ENCODE measurements around the gene ACSL3. TPM values are rescaled to one million over a fixed set of nuclear protein-coding genes. Genes with fewer than 3 reads are reported as not detected.

Gene ACSL3
- total RNA-seq, 1 experiment from 2014 or later: 98.5 TPM

DNA sequence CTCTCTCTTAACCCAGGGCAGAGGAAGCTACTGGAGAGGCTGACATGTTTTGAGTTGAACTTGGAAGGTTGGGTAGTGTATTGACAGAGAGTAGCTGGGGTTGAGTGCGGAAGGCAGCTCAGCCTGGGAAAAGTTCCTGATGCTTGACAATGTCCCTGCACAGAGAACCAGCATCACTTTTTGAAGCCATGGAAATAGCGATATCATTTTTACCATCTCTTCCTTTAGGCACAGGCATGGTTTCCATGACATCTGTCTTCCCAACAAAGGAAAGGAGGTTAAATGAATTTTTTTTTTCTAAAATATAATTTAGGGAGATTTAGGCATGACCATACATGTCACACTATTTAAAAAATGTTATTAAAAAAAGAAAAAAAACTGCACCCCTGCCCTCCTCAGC is 112.9 kb downstream of the ACSL3 start:
- no peak for DNase-seq
- Histone ChIP-seq H3K4me1 (ENCODE audit: low read length) (no peaks in the 10 kb centered on the region), H3K4me2 (ENCODE audit: low read depth, low read length, poor library complexity, severe bottlenecking) (no peak overlapping the region), H3K9me3 (ENCODE audit: low read length) (no peaks in the 10 kb centered on the region), H3K36me3 (ENCODE audit: insufficient read depth, low read length) (no peaks in the 10 kb centered on the region), H3K27me3 (ENCODE audit: low read length) (no peaks in the 10 kb centered on the region), H2AFZ (ENCODE audit: low read length) (no peak overlapping the region), H3K9me2 (replicated peaks; ENCODE audit: insufficient read depth, low read length) (no peaks in the 10 kb centered on the region), H3K4me3 (ENCODE audit: low read length) (no peak overlapping the region), H4K20me1 (ENCODE audit: insufficient read depth, low read depth, low read length) (no peaks in the 10 kb centered on the region), H3K79me2 (ENCODE audit: low read length) (no peaks in the 10 kb centered on the region), H3K9ac (ENCODE audit: low read length) (no peak overlapping the region), H3K27ac (ENCODE audit: low read length) (no peak overlapping the region)

DNA sequence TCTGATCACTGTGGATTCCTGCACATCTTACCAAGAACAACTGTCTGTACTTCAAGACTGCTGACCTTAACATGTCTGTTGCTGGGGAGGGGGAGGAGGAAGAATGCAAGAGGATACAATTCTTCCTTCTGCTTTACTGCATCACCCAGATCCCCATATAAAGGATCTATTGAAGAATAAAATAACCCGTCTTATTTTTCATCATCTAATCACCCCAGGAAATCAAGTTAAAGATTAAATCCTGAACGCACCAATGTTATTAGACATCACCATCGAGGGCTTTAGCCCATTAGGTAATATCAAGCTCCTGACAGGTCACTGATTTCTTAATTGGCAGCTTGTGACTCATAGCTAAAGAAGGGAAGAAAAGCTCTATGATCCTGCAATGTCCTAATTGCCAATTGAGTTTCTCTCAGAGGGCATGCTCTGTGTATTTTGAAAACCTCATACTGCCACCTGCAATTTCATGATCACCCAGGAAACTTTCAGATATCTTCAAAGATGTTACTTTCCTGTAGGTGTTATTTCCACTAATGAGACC is 115.8 kb downstream of the ACSL3 start:
- H3K79me2 ChIP-seq (ENCODE audit: low read length): no peaks in the 10 kb centered on the region
- H3K4me2 ChIP-seq (ENCODE audit: low read depth, low read length, poor library complexity, severe bottlenecking): no peak overlapping the region
- H3K9me2 ChIP-seq (replicated peaks; ENCODE audit: insufficient read depth, low read length): no peaks in the 10 kb centered on the region
- H3K4me3 ChIP-seq (ENCODE audit: low read length): no peak overlapping the region
- H3K9ac ChIP-seq (ENCODE audit: low read length): no peak overlapping the region
- H3K27me3 ChIP-seq (ENCODE audit: low read length): no peaks in the 10 kb centered on the region
- no peak overlapping the region for H2AFZ ChIP-seq (ENCODE audit: low read length)
- H4K20me1 ChIP-seq (ENCODE audit: insufficient read depth, low read depth, low read length): no peaks in the 10 kb centered on the region
- no peaks in the 10 kb centered on the region for H3K9me3 ChIP-seq (ENCODE audit: low read length)
- no peaks in the 10 kb centered on the region for H3K36me3 ChIP-seq (ENCODE audit: insufficient read depth, low read length)
- no peak overlapping the region for H3K27ac ChIP-seq (ENCODE audit: low read length)
- H3K4me1 ChIP-seq (ENCODE audit: low read length): no peaks in the 10 kb centered on the region
- DNase-seq: no peak

DNA sequence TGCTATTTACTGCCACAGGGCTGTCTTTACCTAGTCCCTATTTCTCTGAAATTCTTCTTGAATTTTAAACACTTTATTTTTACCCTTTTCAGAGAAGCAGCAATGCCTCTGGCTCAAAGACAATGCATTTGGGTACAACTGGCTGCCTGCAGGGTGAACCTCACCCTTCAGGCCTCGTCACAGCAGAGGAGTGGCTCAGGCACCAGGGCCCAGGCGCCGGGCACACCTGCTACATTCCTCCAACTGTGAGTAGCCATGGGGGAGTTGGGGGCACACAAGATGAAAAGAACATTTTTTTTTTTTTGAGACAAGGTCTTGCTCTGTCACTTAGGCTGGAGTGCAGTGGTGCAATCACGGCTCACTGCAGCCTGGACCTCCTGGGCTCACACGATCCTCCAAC is 116.3 kb downstream of the ACSL3 start:
- Histone ChIP-seq H3K4me2 (ENCODE audit: low read depth, low read length, poor library complexity, severe bottlenecking) (no peak overlapping the region), H3K36me3 (ENCODE audit: insufficient read depth, low read length) (no peaks in the 10 kb centered on the region), H4K20me1 (ENCODE audit: insufficient read depth, low read depth, low read length) (no peaks in the 10 kb centered on the region), H3K27ac (ENCODE audit: low read length) (no peak overlapping the region), H3K4me1 (ENCODE audit: low read length) (no peaks in the 10 kb centered on the region), H3K9me3 (ENCODE audit: low read length) (no peaks in the 10 kb centered on the region), H3K27me3 (ENCODE audit: low read length) (no peaks in the 10 kb centered on the region), H3K9ac (ENCODE audit: low read length) (no peak overlapping the region), H3K4me3 (ENCODE audit: low read length) (no peak overlapping the region), H3K9me2 (replicated peaks; ENCODE audit: insufficient read depth, low read length) (no peaks in the 10 kb centered on the region), H3K79me2 (ENCODE audit: low read length) (no peaks in the 10 kb centered on the region), H2AFZ (ENCODE audit: low read length) (no peak overlapping the region)
- DNase-seq: no peak

DNA sequence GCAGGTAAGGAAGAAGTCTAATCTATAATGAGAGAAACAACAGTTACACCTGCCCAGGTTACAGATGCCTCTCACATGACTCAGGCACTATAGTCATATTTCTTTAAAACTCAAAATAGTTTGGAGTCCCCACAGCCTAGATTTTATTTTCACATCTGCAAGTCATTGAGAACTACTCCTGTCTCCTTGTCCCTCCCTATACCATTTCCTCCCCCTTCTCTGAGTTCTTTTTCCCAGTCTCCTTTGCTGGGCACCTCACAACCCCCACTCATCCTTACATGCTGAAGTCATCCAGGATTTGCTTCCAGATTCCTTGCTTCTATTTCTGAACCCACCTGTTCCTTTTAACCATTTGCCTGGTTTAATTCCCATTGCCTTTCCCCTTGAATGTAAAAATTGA is 118.0 kb downstream of the ACSL3 start:
- Histone ChIP-seq H3K27me3 (ENCODE audit: low read length) (no peaks in the 10 kb centered on the region), H3K9me2 (replicated peaks; ENCODE audit: insufficient read depth, low read length) (no peaks in the 10 kb centered on the region), H4K20me1 (ENCODE audit: insufficient read depth, low read depth, low read length) (no peaks in the 10 kb centered on the region), H3K4me3 (ENCODE audit: low read length) (no peak overlapping the region), H3K9me3 (ENCODE audit: low read length) (no peaks in the 10 kb centered on the region), H3K9ac (ENCODE audit: low read length) (no peak overlapping the region), H3K27ac (ENCODE audit: low read length) (no peak overlapping the region), H3K4me2 (ENCODE audit: low read depth, low read length, poor library complexity, severe bottlenecking) (no peak overlapping the region), H3K36me3 (ENCODE audit: insufficient read depth, low read length) (no peaks in the 10 kb centered on the region), H2AFZ (ENCODE audit: low read length) (no peak overlapping the region), H3K4me1 (ENCODE audit: low read length) (no peaks in the 10 kb centered on the region), H3K79me2 (ENCODE audit: low read length) (no peaks in the 10 kb centered on the region)
- no peak for DNase-seq

DNA sequence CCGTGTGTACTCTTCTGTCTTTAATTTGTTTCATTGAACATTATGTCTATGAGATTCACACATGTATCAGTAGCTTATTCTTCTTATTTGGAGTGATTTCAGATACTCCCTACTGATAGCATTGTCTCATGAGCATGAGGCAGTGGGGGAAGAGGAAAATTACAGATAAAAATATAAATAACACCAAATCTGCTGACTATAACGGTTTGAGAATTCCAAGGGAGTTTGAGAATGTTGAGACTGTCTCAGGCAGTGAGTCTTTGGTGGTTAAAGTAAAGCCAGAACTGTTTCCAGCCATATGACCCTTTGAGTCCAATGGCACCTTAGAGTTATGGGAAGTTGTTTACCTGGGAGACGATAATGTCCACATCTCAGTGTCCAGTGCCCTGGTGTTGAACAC is 118.6 kb downstream of the ACSL3 start:
- no peaks in the 10 kb centered on the region for H3K9me3 ChIP-seq (ENCODE audit: low read length)
- DNase-seq: no peak

DNA sequence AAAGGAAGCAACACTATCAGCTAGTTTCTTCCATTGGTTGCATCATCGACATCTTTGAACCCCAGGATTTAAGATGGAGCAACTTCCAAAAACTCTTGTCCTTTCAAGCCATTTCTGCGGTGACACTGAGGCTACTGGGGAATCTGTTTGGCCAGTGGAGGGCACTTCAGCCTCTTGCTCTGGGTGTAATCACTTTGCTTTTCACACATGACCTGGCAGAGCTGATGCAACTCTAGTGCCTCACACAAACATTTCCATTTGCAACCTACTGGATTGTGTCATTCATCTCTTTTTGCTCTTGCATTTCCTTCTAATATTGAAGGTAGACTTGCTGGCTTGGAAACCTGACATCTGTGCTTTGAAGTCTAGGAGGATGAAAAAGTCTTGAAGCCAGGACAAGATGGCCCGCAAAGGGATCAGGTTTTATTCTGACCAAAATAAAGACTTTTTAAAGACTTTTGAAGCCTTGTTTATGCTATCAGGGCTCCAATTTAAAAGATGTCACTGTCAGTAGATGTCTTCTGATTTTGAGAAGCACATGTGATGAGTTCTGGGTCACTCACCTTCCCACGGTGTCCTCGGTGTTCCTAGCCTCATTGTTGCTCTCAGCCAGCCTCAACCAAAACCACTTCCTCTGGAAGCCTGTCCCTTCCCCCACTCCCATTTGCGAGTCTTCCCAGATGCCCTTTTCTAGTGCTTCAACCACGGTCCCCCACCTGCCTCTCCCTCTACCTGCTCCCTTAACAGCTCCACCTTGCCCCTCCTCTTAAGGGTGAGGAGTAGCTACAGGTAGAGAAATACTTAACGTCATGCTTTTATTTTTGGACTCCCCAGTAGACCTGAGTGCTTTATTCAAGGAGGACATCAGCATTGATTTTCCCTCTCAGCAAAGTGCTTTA is 121.4 kb downstream of the ACSL3 start:
- H3K79me2 ChIP-seq (ENCODE audit: low read length): no peaks in the 10 kb centered on the region
- no peak overlapping the region for H3K4me3 ChIP-seq (ENCODE audit: low read length)
- H3K27ac ChIP-seq (ENCODE audit: low read length): no peak overlapping the region
- no peak overlapping the region for H2AFZ ChIP-seq (ENCODE audit: low read length)
- H4K20me1 ChIP-seq (ENCODE audit: insufficient read depth, low read depth, low read length): no peaks in the 10 kb centered on the region
- peak; percentile 45 for DNase-seq
- H3K36me3 ChIP-seq (ENCODE audit: insufficient read depth, low read length): no peaks in the 10 kb centered on the region
- no peaks in the 10 kb centered on the region for H3K4me1 ChIP-seq (ENCODE audit: low read length)
- H3K27me3 ChIP-seq (ENCODE audit: low read length): no peaks in the 10 kb centered on the region
- H3K4me2 ChIP-seq (ENCODE audit: low read depth, low read length, poor library complexity, severe bottlenecking): no peak overlapping the region
- no peaks in the 10 kb centered on the region for H3K9me3 ChIP-seq (ENCODE audit: low read length)
- no peaks in the 10 kb centered on the region for H3K9me2 ChIP-seq (replicated peaks; ENCODE audit: insufficient read depth, low read length)
- H3K9ac ChIP-seq (ENCODE audit: low read length): no peak overlapping the region

More for the DNA sequence above, 118.6 kb downstream of the ACSL3 start:
- Histone ChIP-seq H3K79me2 (ENCODE audit: low read length) (no peaks in the 10 kb centered on the region), H3K27me3 (ENCODE audit: low read length) (no peaks in the 10 kb centered on the region), H4K20me1 (ENCODE audit: insufficient read depth, low read depth, low read length) (no peaks in the 10 kb centered on the region), H3K4me2 (ENCODE audit: low read depth, low read length, poor library complexity, severe bottlenecking) (no peak overlapping the region), H2AFZ (ENCODE audit: low read length) (no peak overlapping the region), H3K9ac (ENCODE audit: low read length) (no peak overlapping the region), H3K36me3 (ENCODE audit: insufficient read depth, low read length) (no peaks in the 10 kb centered on the region), H3K27ac (ENCODE audit: low read length) (no peak overlapping the region), H3K9me2 (replicated peaks; ENCODE audit: insufficient read depth, low read length) (no peaks in the 10 kb centered on the region), H3K4me3 (ENCODE audit: low read length) (no peak overlapping the region), H3K4me1 (ENCODE audit: low read length) (no peaks in the 10 kb centered on the region)

DNA sequence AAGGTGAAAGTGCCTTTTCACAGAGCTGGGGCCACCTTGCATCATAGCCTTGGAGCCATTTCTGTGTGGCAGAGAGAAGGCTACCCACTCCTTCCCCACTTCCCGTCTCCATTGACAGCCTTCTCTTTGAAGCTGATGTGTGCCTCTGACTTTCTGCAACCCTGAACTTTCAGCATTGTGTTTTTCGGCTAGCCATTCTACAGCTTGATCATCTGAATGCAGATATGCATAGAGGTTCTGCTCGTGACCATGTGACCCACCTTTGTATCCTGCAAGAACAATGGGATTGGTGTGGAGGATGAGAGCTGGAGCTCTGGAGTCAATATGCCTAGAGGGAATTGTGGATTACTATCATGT is 122.1 kb downstream of the ACSL3 start:
- H3K9me2 ChIP-seq (replicated peaks; ENCODE audit: insufficient read depth, low read length): no peaks in the 10 kb centered on the region
- no peak overlapping the region for H3K9ac ChIP-seq (ENCODE audit: low read length)
- no peak overlapping the region for H3K4me3 ChIP-seq (ENCODE audit: low read length)
- no peak overlapping the region for H2AFZ ChIP-seq (ENCODE audit: low read length)
- no peaks in the 10 kb centered on the region for H4K20me1 ChIP-seq (ENCODE audit: insufficient read depth, low read depth, low read length)
- H3K4me2 ChIP-seq (ENCODE audit: low read depth, low read length, poor library complexity, severe bottlenecking): no peak overlapping the region
- no peaks in the 10 kb centered on the region for H3K9me3 ChIP-seq (ENCODE audit: low read length)
- no peak for DNase-seq
- H3K4me1 ChIP-seq (ENCODE audit: low read length): no peaks in the 10 kb centered on the region
- no peaks in the 10 kb centered on the region for H3K36me3 ChIP-seq (ENCODE audit: insufficient read depth, low read length)
- no peak overlapping the region for H3K27ac ChIP-seq (ENCODE audit: low read length)
- H3K79me2 ChIP-seq (ENCODE audit: low read length): no peaks in the 10 kb centered on the region
- H3K27me3 ChIP-seq (ENCODE audit: low read length): no peaks in the 10 kb centered on the region

DNA sequence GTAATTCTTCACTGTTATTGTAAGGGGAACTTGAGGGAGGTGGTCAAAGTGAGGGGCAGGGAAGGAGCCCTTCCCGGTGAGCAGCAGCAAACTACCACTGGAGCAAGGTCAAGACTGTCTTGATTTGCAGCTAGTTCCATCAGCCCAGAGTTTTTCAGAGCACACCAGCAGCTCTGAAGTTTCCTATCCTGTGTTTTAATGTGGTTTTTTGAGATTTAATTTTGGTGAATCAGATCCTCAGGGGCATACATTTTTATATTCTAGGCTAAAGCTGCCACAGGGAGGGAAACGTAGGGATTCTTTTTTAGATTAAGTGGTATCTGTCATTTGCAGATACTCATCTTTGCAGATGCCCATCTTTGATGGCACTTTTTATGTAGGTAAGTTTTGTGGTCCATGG is 124.1 kb downstream of the ACSL3 start:
- Histone ChIP-seq H3K9ac (ENCODE audit: low read length) (no peak overlapping the region), H3K4me2 (ENCODE audit: low read depth, low read length, poor library complexity, severe bottlenecking) (no peak overlapping the region), H3K9me2 (replicated peaks; ENCODE audit: insufficient read depth, low read length) (no peaks in the 10 kb centered on the region), H3K4me1 (ENCODE audit: low read length) (no peaks in the 10 kb centered on the region), H3K9me3 (ENCODE audit: low read length) (no peaks in the 10 kb centered on the region), H3K4me3 (ENCODE audit: low read length) (no peak overlapping the region), H3K36me3 (ENCODE audit: insufficient read depth, low read length) (no peaks in the 10 kb centered on the region), H2AFZ (ENCODE audit: low read length) (no peak overlapping the region), H3K27me3 (ENCODE audit: low read length) (no peaks in the 10 kb centered on the region), H3K79me2 (ENCODE audit: low read length) (no peaks in the 10 kb centered on the region), H4K20me1 (ENCODE audit: insufficient read depth, low read depth, low read length) (no peaks in the 10 kb centered on the region), H3K27ac (ENCODE audit: low read length) (no peak overlapping the region)
- no peak for DNase-seq

All from Karpas-422 (cell line).